ENCODE results near the gene VWCE.

DNA sequence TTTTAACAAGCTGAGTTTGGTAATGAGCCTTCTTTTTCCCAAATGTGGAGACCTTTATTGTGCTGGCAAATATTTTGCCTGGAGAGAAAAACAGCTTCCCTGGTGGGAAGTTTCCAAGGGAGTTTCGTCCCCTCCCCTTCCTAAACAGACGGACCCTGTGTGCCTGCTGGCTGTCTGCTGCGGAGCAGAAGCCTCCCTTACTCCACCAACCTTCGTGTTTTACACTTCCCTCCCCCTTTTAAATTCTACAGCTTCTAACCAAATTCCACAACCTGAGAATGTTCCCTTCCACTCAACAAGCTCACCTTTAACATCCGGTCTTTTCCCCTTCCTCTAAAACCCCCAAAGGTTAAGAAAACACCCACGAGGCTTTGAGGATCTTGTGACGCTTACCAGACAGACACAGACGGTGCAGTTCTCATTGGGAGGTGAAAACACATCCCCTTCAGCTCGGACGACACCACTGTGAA, 17.1 kb downstream of the VWCE start:
- TF ChIP-seq, protein P1, sequence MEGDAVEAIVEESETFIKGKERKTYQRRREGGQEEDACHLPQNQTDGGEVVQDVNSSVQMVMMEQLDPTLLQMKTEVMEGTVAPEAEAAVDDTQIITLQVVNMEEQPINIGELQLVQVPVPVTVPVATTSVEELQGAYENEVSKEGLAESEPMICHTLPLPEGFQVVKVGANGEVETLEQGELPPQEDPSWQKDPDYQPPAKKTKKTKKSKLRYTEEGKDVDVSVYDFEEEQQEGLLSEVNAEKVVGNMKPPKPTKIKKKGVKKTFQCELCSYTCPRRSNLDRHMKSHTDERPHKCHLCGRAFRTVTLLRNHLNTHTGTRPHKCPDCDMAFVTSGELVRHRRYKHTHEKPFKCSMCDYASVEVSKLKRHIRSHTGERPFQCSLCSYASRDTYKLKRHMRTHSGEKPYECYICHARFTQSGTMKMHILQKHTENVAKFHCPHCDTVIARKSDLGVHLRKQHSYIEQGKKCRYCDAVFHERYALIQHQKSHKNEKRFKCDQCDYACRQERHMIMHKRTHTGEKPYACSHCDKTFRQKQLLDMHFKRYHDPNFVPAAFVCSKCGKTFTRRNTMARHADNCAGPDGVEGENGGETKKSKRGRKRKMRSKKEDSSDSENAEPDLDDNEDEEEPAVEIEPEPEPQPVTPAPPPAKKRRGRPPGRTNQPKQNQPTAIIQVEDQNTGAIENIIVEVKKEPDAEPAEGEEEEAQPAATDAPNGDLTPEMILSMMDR (IDR thresholded peaks at IDR 0.05; ENCODE audit: insufficient read depth, low read length) = no peak
- TF ChIP-seq GABPA (IDR thresholded peaks at IDR 0.05; ENCODE audit: low read depth) (no peak), POLR2AphosphoS5 (IDR thresholded peaks at IDR 0.05; ENCODE audit: low read depth) (no peak)
- TF ChIP-seq, protein P2, sequence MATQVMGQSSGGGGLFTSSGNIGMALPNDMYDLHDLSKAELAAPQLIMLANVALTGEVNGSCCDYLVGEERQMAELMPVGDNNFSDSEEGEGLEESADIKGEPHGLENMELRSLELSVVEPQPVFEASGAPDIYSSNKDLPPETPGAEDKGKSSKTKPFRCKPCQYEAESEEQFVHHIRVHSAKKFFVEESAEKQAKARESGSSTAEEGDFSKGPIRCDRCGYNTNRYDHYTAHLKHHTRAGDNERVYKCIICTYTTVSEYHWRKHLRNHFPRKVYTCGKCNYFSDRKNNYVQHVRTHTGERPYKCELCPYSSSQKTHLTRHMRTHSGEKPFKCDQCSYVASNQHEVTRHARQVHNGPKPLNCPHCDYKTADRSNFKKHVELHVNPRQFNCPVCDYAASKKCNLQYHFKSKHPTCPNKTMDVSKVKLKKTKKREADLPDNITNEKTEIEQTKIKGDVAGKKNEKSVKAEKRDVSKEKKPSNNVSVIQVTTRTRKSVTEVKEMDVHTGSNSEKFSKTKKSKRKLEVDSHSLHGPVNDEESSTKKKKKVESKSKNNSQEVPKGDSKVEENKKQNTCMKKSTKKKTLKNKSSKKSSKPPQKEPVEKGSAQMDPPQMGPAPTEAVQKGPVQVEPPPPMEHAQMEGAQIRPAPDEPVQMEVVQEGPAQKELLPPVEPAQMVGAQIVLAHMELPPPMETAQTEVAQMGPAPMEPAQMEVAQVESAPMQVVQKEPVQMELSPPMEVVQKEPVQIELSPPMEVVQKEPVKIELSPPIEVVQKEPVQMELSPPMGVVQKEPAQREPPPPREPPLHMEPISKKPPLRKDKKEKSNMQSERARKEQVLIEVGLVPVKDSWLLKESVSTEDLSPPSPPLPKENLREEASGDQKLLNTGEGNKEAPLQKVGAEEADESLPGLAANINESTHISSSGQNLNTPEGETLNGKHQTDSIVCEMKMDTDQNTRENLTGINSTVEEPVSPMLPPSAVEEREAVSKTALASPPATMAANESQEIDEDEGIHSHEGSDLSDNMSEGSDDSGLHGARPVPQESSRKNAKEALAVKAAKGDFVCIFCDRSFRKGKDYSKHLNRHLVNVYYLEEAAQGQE (IDR thresholded peaks at IDR 0.05; ENCODE audit: insufficient replicate concordance, low read depth) = no peak

Measured in HL-60 (cell line).